HL-60 (cell line): ENCODE measurements around the gene ITPRIPL2.

Experiments used
- POLR2AphosphoS5 ChIP-seq: IDR thresholded peaks from 2 replicates; pipeline ENCODE4 v1.6.1; 2012; ENCODE audit warnings: low read depth
- TF ChIP-seq, protein P1 (sequence below): IDR thresholded peaks from one replicate; pipeline ENCODE4 v1.5.1; 2011; ENCODE audit warnings: low read length, control low read depth, inconsistent platforms; ENCODE audit not compliant: insufficient read depth

DNA sequence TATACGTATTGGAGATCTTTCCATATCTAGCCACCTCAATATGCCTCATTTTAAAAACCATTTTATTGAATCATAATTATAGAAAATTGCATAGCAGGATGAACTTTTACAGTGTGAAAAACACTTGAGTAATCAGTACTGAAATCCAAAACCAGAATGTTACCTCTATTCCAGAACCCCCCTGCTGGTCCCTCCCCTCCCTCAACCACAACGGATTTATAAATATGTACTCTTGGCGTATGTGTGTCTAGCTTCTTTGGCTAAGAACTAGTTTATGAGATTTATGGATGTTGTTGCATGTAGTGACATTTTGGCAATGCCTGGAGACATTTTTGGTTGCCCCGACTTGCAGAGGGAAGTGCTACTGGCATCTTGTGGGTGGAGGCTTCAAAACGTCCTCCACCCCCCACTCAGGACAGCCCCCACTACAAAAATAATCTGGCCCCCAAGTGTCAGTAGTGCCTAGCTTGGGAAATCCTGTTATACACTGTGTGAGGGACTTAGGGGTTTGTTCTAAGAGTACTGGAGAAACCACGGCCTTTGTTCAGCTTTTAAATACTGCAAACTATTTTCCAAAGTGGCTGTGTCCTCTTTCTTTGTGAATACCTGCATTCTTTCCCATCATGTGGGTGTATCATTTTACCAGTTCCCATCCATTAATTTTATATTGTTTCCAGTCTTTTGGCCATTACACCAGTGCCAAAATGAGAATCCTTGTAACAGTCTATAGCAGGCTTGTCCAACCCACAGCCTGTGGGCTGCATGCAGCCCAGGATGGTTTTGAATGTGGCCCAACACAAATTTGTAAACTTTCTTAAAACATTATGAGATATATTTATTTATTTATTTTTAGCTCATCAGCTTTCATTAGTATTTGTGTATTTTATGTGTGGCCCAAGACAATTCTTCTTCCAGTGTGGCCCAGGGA, 23.7 kb downstream of the ITPRIPL2 start:
- TF ChIP-seq, protein P1, sequence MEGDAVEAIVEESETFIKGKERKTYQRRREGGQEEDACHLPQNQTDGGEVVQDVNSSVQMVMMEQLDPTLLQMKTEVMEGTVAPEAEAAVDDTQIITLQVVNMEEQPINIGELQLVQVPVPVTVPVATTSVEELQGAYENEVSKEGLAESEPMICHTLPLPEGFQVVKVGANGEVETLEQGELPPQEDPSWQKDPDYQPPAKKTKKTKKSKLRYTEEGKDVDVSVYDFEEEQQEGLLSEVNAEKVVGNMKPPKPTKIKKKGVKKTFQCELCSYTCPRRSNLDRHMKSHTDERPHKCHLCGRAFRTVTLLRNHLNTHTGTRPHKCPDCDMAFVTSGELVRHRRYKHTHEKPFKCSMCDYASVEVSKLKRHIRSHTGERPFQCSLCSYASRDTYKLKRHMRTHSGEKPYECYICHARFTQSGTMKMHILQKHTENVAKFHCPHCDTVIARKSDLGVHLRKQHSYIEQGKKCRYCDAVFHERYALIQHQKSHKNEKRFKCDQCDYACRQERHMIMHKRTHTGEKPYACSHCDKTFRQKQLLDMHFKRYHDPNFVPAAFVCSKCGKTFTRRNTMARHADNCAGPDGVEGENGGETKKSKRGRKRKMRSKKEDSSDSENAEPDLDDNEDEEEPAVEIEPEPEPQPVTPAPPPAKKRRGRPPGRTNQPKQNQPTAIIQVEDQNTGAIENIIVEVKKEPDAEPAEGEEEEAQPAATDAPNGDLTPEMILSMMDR = no peak
- no peak for TF ChIP-seq POLR2AphosphoS5
